ENCODE results near the gene ABCD1.

DNA sequence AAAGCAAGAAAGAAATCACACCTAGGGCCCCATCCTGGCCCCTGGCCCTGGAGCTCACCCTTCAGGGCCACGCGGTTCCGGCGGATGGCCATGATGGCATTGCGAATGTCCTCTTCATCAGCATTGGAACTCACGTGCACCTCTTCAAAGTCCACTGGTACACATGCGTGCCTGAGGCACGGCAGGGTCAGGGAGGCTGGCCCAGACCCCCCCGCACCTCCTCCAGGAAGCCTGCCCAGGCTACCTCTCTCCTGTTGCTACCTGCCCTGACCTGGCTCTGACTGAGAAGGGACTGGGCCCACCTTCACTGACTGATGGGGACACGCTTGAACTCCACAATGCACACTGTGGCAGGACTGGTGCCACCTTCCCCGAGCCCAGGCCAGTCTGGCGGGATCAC lies 65.0 kb downstream of the ABCD1 start:
- TF ChIP-seq, protein P1, sequence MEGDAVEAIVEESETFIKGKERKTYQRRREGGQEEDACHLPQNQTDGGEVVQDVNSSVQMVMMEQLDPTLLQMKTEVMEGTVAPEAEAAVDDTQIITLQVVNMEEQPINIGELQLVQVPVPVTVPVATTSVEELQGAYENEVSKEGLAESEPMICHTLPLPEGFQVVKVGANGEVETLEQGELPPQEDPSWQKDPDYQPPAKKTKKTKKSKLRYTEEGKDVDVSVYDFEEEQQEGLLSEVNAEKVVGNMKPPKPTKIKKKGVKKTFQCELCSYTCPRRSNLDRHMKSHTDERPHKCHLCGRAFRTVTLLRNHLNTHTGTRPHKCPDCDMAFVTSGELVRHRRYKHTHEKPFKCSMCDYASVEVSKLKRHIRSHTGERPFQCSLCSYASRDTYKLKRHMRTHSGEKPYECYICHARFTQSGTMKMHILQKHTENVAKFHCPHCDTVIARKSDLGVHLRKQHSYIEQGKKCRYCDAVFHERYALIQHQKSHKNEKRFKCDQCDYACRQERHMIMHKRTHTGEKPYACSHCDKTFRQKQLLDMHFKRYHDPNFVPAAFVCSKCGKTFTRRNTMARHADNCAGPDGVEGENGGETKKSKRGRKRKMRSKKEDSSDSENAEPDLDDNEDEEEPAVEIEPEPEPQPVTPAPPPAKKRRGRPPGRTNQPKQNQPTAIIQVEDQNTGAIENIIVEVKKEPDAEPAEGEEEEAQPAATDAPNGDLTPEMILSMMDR (IDR thresholded peaks at IDR 0.05): no peak
- TF ChIP-seq EZH2 (IDR thresholded peaks at IDR 0.05): no peak

Measured in neural progenitor cell (in vitro differentiated cells).